SK-N-SH (cell line): ENCODE results near the gene APBB2.

Experiments
- CTCF ChIP-seq: fragments of 200-600 bp; sonication (generic); IDR thresholded peaks from 2 replicates; pipeline ENCODE4 v1.6.1; 2017; ENCODE audit warnings: antibody characterized with exemption, mild to moderate bottlenecking, moderate library complexity
- ELF1 ChIP-seq: IDR thresholded peaks from 2 replicates; pipeline ENCODE4 v1.4.0; 2012
- POLR2AphosphoS5 ChIP-seq: IDR thresholded peaks from 2 replicates; pipeline ENCODE4 v1.6.1; 2012; ENCODE audit warnings: low read depth, low read length
- USF2 ChIP-seq: fragments of 150-350 bp; IDR thresholded peaks from 2 replicates; pipeline ENCODE4 v1.6.1; 2017; ENCODE audit warnings: antibody characterized with exemption, low read length, low read depth, borderline replicate concordance

- TF ChIP-seq CTCF (no peak), POLR2AphosphoS5 (no peak), ELF1 (no peak), USF2 (no peak)
Observed at GRCh38 chr4:40844261-40844660, 370.1 kb downstream of the APBB2 start.
